Measurements from ENCODE around the gene TPK1.

The TPK1 gene

GRCh38 chr7:144848078-144848477, 12.2 kb upstream of the TPK1 start:
- DNase-seq (ENCODE audit: low read depth) = no peak
- TF ChIP-seq, protein P1, sequence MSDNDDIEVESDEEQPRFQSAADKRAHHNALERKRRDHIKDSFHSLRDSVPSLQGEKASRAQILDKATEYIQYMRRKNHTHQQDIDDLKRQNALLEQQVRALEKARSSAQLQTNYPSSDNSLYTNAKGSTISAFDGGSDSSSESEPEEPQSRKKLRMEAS (IDR thresholded peaks at IDR 0.05; ENCODE audit: low read depth, low read length) = no peak
- TF ChIP-seq CTCF (IDR thresholded peaks at IDR 0.05; ENCODE audit: low read depth, low read length) (no peak), POLR2A (IDR thresholded peaks at IDR 0.05; ENCODE audit: extremely low read depth, insufficient read length) (no peak), MYC (IDR thresholded peaks at IDR 0.05; ENCODE audit: low read depth, low read length) (no peak)
- H3K4me3 ChIP-seq (ENCODE audit: low read depth, low read length) = no peak overlapping the region

DNA sequence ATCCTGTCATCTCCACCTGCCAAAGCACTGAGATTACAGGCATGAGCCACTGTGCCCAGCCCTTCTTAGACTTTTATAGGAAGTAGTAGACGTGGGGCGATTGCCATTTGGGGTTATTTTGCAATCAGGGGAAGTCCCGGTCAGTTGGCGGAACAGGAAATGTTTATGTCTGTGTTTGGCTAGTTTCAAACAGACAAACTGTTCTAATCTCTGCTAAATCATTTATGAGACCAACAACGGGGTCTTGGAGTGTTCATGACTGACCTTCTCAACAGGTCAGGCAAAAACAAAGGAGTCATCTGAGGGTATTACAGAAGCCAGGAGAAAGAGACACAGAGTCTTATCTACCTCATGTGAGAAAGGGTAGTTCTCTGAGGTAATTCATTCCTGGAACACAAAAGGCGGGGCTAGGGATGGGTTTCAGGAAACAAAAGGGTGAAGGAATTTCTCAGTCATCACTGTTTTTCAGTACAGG, 6.6 kb upstream of the TPK1 start:
- TF ChIP-seq CTCF (IDR thresholded peaks at IDR 0.05; ENCODE audit: low read depth, low read length) (no peak), POLR2A (IDR thresholded peaks at IDR 0.05; ENCODE audit: extremely low read depth, insufficient read length) (no peak)
- peak; percentile 88 for DNase-seq (ENCODE audit: low read depth)
- H3K4me3 ChIP-seq (ENCODE audit: low read depth, low read length) = peak overlapping the region; percentile 3

- TF ChIP-seq, protein P1 (IDR thresholded peaks at IDR 0.05; ENCODE audit: low read depth, low read length) = no peak
- TF ChIP-seq POLR2A (IDR thresholded peaks at IDR 0.05; ENCODE audit: extremely low read depth, insufficient read length) = no peak
- TF ChIP-seq MYC (IDR thresholded peaks at IDR 0.05; ENCODE audit: low read depth, low read length) = no peak
- no peak for TF ChIP-seq CTCF (IDR thresholded peaks at IDR 0.05; ENCODE audit: low read depth, low read length)
- peak overlapping the region; percentile 26 for H3K4me3 ChIP-seq (ENCODE audit: low read depth, low read length)
- peak; percentile 13 for DNase-seq (ENCODE audit: low read depth)
Observed at GRCh38 chr7:144836545-144836842, 641 bp upstream of the TPK1 start.

DNA sequence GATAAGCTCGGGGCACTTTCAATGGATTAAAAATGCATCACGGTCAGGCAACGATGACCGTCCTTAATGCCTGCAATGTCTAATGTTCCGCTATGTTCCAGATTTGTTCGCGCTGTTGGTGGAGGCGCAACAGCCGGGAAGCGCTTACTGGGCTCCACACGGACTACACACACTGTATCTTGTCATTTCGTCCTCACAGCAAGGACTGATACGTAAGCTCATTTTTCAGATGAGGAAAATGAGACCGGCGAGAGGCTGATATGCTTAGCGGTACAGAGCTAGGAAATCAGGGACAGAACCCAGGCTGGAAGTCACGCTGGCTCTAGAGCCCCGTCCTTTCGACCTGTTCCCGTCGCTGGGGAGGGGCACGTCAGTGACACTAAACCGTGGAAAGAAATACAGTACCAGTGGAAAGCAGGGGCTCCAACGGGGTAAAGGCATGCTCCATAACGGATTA, 670 bp downstream of the TPK1 start:
- TF ChIP-seq CTCF (IDR thresholded peaks at IDR 0.05; ENCODE audit: low read depth, low read length) (no peak), POLR2A (IDR thresholded peaks at IDR 0.05; ENCODE audit: extremely low read depth, insufficient read length) (no peak), MYC (IDR thresholded peaks at IDR 0.05; ENCODE audit: low read depth, low read length) (no peak)
- TF ChIP-seq, protein P1 (IDR thresholded peaks at IDR 0.05; ENCODE audit: low read depth, low read length) = no peak
- DNase-seq (ENCODE audit: low read depth) = peak; percentile 75
- peak overlapping the region; percentile 91 for H3K4me3 ChIP-seq (ENCODE audit: low read depth, low read length)

- peak overlapping the region; percentile 91 for H3K4me3 ChIP-seq (ENCODE audit: low read depth, low read length)
- no peak for TF ChIP-seq MYC (IDR thresholded peaks at IDR 0.05; ENCODE audit: low read depth, low read length)
- no peak for TF ChIP-seq POLR2A (IDR thresholded peaks at IDR 0.05; ENCODE audit: extremely low read depth, insufficient read length)
- TF ChIP-seq, protein P1 (IDR thresholded peaks at IDR 0.05; ENCODE audit: low read depth, low read length) = no peak
- TF ChIP-seq CTCF (IDR thresholded peaks at IDR 0.05; ENCODE audit: low read depth, low read length) = no peak
- peak; percentile 88 for DNase-seq (ENCODE audit: low read depth)
Observed at GRCh38 chr7:144834641-144835144, 1.2 kb downstream of the TPK1 start.

- DNase-seq (ENCODE audit: low read depth) = no peak
- TF ChIP-seq CTCF (IDR thresholded peaks at IDR 0.05; ENCODE audit: low read depth, low read length) = no peak
- TF ChIP-seq POLR2A (IDR thresholded peaks at IDR 0.05; ENCODE audit: extremely low read depth, insufficient read length) = no peak
- TF ChIP-seq, protein P1 (IDR thresholded peaks at IDR 0.05; ENCODE audit: low read depth, low read length) = no peak
- no peak for TF ChIP-seq MYC (IDR thresholded peaks at IDR 0.05; ENCODE audit: low read depth, low read length)
- H3K4me3 ChIP-seq (ENCODE audit: low read depth, low read length) = no peak overlapping the region
Observed at GRCh38 chr7:144830811-144831210, 5.0 kb downstream of the TPK1 start.

Measured in NB4 (cell line).